Psoas muscle (tissue), 8 donors: ENCODE data around the gene CNTNAP2. TPM values are rescaled to one million over a fixed set of nuclear protein-coding genes. Genes with fewer than 3 reads are reported as not detected.

ENCODE experiments used
- ATAC-seq, 4 donors: fragments of 200-7000 bp; cut with Tn5 transposase; one replicate each; pipeline ENCODE4 v1.9.1; 2020; ENCODE audit warnings: moderate library complexity in 3 of 4, mild to moderate bottlenecking in 2 of 4
- DNase-seq, 2 donors: peaks; one replicate each; pipeline ENCODE4 v3.0.0-alpha.2; 2020
- H3K27ac ChIP-seq: fragments of 200-600 bp; one replicate; pipeline ENCODE4 v1.8.0; 2022
- H3K27me3 ChIP-seq, 3 donors: fragments of 200-600 bp in 1 of 3; one replicate each; pipeline versions ENCODE4 v1.6.1 to v1.8.0; 2013 to 2022; ENCODE audit warnings: low read length in 2 of 3, mild to moderate bottlenecking in 2 of 3, moderate library complexity in 1 of 3; ENCODE audit not compliant: insufficient read depth in 3 of 3
- H3K36me3 ChIP-seq, 2 donors: fragments of 200-600 bp in 1 of 2; one replicate each; pipeline versions ENCODE4 v1.6.1 to v1.8.0; 2013 to 2022; ENCODE audit warnings: low read depth in 1 of 2, mild to moderate bottlenecking in 1 of 2, moderate library complexity in 1 of 2; ENCODE audit not compliant: insufficient read depth in 1 of 2
- H3K4me1 ChIP-seq: fragments of 200-600 bp; one replicate; pipeline ENCODE4 v1.8.0; 2022
- H3K4me3 ChIP-seq: fragments of 200-600 bp; one replicate; pipeline ENCODE4 v1.8.0; 2022; ENCODE audit warnings: mild to moderate bottlenecking
- H3K9me3 ChIP-seq: fragments of 200-600 bp; one replicate; pipeline ENCODE4 v1.8.0; 2022
- CTCF ChIP-seq: fragments of 200-600 bp; IDR thresholded peaks from one replicate; pipeline ENCODE4 v1.8.0; 2022; ENCODE audit warnings: antibody characterized with exemption
- whole genome bisulfite sequencing, 3 donors: extraction: QIAGEN DNeasy Blood & Tissue Kit; methylation state at CpG; one replicate each; pipeline versions ENCODE4 v1.1.6 to v1.1.7; 2013; 5-methylcytosine and 5-hydroxymethylcytosine counted together
- intact Hi-C, 2 donors: fragments of 100-400 bp; cut with DNase I; formaldehyde crosslinking; loops; one replicate each; pipeline versions ENCODE4 v1.11.0 to v1.14.2; 2022
- polyA plus RNA-seq, 3 donors: library from polyadenylated mRNA; stranded (reverse); fragments of 200-250 nt; gene quantifications; one replicate each; pipeline ENCODE4 v1.2.3, GENCODE V29; 2013
- total RNA-seq, 4 donors: library from RNA; stranded (reverse); fragmentation: NEBNext Ultra II Directional in 2 of 4; extraction: Animal tissue kit (Norgen Biotek cat#: 25700) in 2 of 4; gene quantifications; one replicate each; pipeline versions ENCODE4 v1.2.1 to v1.2.4, GENCODE V29; 2021 to 2023
- donor health status: healthy with polysubstance abuse.
- donor health status: DM: no; HTN: no; CAD: no; lungs with moderate emphysema.
- donor health status: Bipolar disorder and iron deficiency.
- donor health status: healthy.
- donor health status: DM: yes; HTN: yes; CAD: no.
- donor health status: DM: no; HTN: no; CAD: no.
- donor health status: DM: no; HTN: no; CAD: no.
- donor health status: DM: yes; HTN: yes; CAD: no.

The CNTNAP2 gene
- total and polyA plus RNA-seq, 7 donors = 0.01 to 0.13 TPM; not detected in 5

GRCh38 chr7:146681487-146681886 is 564.9 kb downstream of the CNTNAP2 start:
- H3K4me1 ChIP-seq = no peaks in the 10 kb centered on the region
- H3K27me3 ChIP-seq = no peaks in the 10 kb centered on the region
- H3K4me3 ChIP-seq = no peak overlapping the region
- H3K9me3 ChIP-seq = no peaks in the 10 kb centered on the region
- no peak for ATAC-seq
- no peak for TF ChIP-seq CTCF
- DNase-seq = no peak
- H3K27ac ChIP-seq = no peak overlapping the region
- intact Hi-C loops = no loop called here
- H3K36me3 ChIP-seq = no peaks in the 10 kb centered on the region

GRCh38 chr7:146683439-146683838 is 566.8 kb downstream of the CNTNAP2 start:
- intact Hi-C loops = no loop called here
- Histone ChIP-seq H3K4me1 (no peaks in the 10 kb centered on the region), H3K27me3 (no peaks in the 10 kb centered on the region), H3K9me3 (no peaks in the 10 kb centered on the region), H3K36me3 (no peaks in the 10 kb centered on the region), H3K4me3 (no peak overlapping the region), H3K27ac (no peak overlapping the region)
- 82 to 87% (median 86%) methylated on average over 1 of the region's 1 CpG for WGBS, 3 donors
- TF ChIP-seq CTCF = no peak
- DNase-seq = no peak
- no peak for ATAC-seq

- Histone ChIP-seq H3K36me3 (no peaks in the 10 kb centered on the region), H3K4me1 (no peaks in the 10 kb centered on the region), H3K9me3 (no peaks in the 10 kb centered on the region), H3K4me3 (no peak overlapping the region), H3K27me3 (no peaks in the 10 kb centered on the region), H3K27ac (no peak overlapping the region)
- no peak for TF ChIP-seq CTCF
- no peak for DNase-seq
- intact Hi-C loops = no loop called here
- no peak for ATAC-seq
- 76 to 89% (median 87%) methylated on average over 3 of the region's 3 CpGs for WGBS, 3 donors
Observed at GRCh38 chr7:146690987-146691386, 574.4 kb downstream of the CNTNAP2 start.

GRCh38 chr7:146698995-146699610 is 582.5 kb downstream of the CNTNAP2 start:
- H3K27me3 ChIP-seq = no peaks in the 10 kb centered on the region
- intact Hi-C loops = no loop called here
- no peak overlapping the region for H3K4me3 ChIP-seq
- DNase-seq = no peak
- no peak for TF ChIP-seq CTCF
- no peaks in the 10 kb centered on the region for H3K9me3 ChIP-seq
- H3K36me3 ChIP-seq = no peaks in the 10 kb centered on the region
- no peak for ATAC-seq
- H3K4me1 ChIP-seq = no peaks in the 10 kb centered on the region
- no peak overlapping the region for H3K27ac ChIP-seq
- 71 to 76% (median 72%) methylated on average over 1 of the region's 1 CpG for WGBS, 3 donors

GRCh38 chr7:146700015-146700560 is 583.5 kb downstream of the CNTNAP2 start:
- no peaks in the 10 kb centered on the region for H3K4me1 ChIP-seq
- no peaks in the 10 kb centered on the region for H3K27me3 ChIP-seq
- no peak overlapping the region for H3K4me3 ChIP-seq
- DNase-seq (no peak), ATAC-seq (no peak)
- no peak overlapping the region for H3K27ac ChIP-seq
- TF ChIP-seq CTCF = no peak
- intact Hi-C loops = no loop called here
- no peaks in the 10 kb centered on the region for H3K36me3 ChIP-seq
- no peaks in the 10 kb centered on the region for H3K9me3 ChIP-seq
- 85 to 89% (median 85%) methylated on average over 1 of the region's 1 CpG for WGBS, 3 donors
